Activated T-helper 17 cell treated with anti-CD3 and anti-CD28 coated beads, Interleukin-2, amount 50 U/mL, for 72 hours (primary cell): ENCODE measurements around the gene SREBF1. TPM values are rescaled to one million over a fixed set of nuclear protein-coding genes. Genes with fewer than 3 reads are reported as not detected.

ENCODE experiments used
- ATAC-seq: fragments of 150-1000 bp; cut with Tn5 transposase; replicated peaks from 2 replicates; pipeline ENCODE4 v1.10.0; 2021; ENCODE audit warnings: mild to moderate bottlenecking, moderate library complexity
- H3K27ac Mint-ChIP-seq: one replicate; pipeline ENCODE4 v1.8.0; 2022; ENCODE audit warnings: mixed read lengths
- H3K27me3 Mint-ChIP-seq: one replicate; pipeline ENCODE4 v1.8.0; 2022; ENCODE audit warnings: mixed read lengths
- H3K36me3 Mint-ChIP-seq: one replicate; pipeline ENCODE4 v1.8.0; 2022; ENCODE audit warnings: low read depth, mild to moderate bottlenecking, mixed read lengths
- H3K4me1 Mint-ChIP-seq: one replicate; pipeline ENCODE4 v1.8.0; 2022; ENCODE audit warnings: mixed read lengths
- H3K4me3 Mint-ChIP-seq: one replicate; pipeline ENCODE4 v1.8.0; 2022; ENCODE audit warnings: mild to moderate bottlenecking, mixed read lengths
- H3K9me3 Mint-ChIP-seq: one replicate; pipeline ENCODE4 v1.8.0; 2022; ENCODE audit warnings: mixed read lengths
- total RNA-seq, 2 donors: library from RNA; stranded (reverse); gene quantifications; one replicate each; pipeline ENCODE4 v1.2.3, GENCODE V29; 2022

Gene SREBF1
- total RNA-seq, 2 donors from 2014 or later, result 65.5 to 74.1 TPM

DNA sequence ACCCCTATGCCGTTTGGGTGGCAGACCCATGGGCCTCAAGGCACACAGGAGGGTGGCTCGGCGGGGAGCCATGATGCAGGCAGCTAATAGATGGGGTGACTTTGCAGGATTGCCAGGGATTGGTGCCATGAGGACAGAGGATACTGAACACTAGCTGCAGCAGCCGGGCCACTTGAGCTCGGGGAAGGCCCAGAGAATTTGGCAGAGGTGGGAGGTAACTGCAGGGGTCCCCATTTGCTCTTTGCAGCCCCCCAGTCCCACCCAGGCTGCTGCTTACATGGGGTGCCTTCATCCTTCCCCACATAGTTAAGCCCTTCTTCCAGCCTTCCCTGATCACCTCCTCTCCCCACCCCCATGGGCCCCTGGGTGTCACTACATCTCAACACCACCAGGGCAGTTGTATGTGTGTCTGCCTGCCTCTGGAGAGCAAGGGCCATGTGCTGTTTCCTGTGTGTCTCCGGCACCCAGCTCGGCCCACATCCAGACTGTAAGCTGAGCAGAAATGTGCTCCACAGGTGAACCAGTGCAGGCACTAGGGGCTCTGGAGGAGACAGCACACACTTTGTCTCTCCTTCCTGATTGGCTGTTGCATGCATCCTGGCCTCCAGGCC lies 52.0 kb downstream of the SREBF1 start:
- no peaks in the 10 kb centered on the region for H3K4me1 Mint-ChIP-seq
- H3K4me3 Mint-ChIP-seq, result no peak overlapping the region
- no peak overlapping the region for H3K27ac Mint-ChIP-seq
- H3K36me3 Mint-ChIP-seq, result no peaks in the 10 kb centered on the region
- no peaks in the 10 kb centered on the region for H3K27me3 Mint-ChIP-seq
- no peaks in the 10 kb centered on the region for H3K9me3 Mint-ChIP-seq
- no peak for ATAC-seq

DNA sequence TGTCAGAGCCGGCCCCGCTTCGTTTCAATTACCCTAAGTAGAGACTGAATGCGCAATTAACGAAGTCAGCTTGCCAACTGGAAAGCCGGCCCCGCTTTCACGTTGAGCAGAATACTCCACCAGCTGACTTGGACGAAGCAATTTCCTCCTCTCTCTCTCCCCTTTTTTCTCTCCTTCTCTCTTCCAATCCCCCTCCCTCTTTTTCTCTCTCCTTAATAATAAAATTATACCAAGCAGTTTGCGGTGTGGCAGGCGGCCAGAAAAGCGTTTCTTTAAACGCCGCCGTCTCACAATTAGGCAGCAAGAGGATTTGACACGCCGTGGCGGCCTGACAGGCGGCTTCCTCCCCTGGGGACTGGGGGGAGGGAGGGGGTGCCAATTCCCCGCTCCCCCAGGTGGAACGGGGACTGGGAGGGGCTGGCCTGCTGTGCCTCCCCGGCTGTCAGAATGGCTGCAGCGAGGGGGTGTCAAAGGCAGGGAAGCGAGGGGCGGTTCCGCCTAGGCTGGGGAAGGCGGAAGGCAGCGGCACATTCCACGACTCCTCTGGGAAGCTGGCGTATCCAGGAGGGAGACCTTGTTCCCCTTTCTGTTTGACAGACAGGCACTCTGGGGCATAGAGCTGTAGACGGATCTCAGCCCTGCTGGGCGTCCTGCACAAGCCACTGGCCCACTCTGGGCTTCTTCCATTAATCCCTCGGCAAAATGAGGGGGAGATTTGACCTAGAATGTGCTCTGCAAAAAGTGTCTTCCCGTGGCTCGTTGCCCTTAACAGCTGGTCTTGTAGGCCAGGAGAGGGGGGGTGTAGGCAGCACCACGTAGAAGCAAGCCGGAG lies 52.7 kb downstream of the SREBF1 start:
- H3K27me3 Mint-ChIP-seq, result no peaks in the 10 kb centered on the region

DNA sequence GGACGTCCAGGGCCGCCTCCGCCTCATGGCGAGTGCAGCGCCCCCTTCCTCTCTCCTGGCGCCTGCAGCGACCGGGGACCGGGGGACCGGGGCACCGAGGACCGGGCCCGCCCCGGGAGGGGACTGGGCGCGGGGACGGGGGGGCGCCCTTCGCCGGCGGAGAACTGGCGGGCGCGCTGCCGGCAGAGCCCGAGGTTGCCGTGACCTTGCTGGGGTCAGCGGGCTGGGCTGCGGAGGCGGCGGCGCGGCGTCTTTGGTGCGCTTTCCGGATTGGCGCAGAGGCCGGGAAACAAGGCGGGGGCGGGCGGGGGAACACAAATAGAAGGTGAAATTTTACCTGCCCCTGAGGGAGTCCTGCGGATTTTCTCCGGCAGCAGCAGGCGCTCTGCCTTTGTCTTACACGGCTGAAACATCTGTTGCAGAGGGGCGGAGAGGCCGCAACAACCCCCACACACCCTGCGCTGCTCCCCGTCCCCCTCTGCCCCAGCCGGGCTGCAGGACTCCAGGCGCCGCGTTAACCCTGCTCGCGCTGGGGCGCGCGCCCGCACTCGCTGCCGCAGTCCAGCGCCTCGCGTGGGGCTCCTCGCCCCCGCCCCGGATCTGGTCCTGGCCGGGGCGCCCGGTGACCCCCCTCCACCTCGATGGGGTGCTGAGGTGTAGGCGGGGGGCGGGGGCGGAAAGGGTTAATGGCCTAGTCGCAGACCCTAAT lies 53.5 kb downstream of the SREBF1 start:
- Mint-ChIP-seq H3K36me3 (no peaks in the 10 kb centered on the region), H3K27me3 (no peaks in the 10 kb centered on the region), H3K4me1 (no peaks in the 10 kb centered on the region), H3K27ac (no peak overlapping the region), H3K4me3 (peak overlapping the region; percentile 58), H3K9me3 (no peaks in the 10 kb centered on the region)
- ATAC-seq, result peak; percentile 64

More for the DNA sequence above, 52.7 kb downstream of the SREBF1 start:
- no peaks in the 10 kb centered on the region for H3K9me3 Mint-ChIP-seq
- no peak for ATAC-seq
- no peaks in the 10 kb centered on the region for H3K36me3 Mint-ChIP-seq
- peak overlapping the region; percentile 58 for H3K4me3 Mint-ChIP-seq
- H3K4me1 Mint-ChIP-seq, result no peaks in the 10 kb centered on the region
- H3K27ac Mint-ChIP-seq, result no peak overlapping the region

DNA sequence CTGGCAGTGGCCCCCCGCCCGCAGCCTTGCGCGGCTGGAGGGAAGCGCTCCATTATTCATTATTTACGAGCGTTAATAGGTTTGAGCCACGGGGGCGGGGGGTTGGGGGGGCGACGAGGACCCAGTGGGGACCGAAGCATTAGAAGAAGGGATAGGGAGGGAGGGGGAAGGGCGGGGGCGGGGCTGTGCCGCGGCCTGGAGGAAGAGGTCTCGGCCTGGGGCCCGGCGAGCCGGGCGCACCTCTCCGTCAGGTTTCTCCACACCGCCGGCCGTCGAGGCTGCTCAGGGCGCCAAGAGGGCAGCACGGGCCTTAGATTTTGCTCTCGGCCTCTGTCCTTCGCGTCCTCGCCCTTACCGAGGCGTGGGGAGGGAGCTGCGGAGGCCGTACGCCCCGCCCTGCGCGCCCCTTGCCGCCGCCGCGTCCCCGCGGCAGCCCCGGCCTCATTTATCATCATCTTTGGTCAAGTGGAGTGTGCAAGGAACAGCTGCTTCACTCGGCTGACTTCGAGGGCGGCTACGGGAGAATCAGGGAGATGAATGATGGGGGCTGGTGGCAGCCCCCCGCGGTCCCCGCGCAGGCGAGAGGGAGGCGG lies 54.2 kb downstream of the SREBF1 start:
- ATAC-seq, result peak; percentile 23
- H3K36me3 Mint-ChIP-seq, result no peaks in the 10 kb centered on the region
- no peaks in the 10 kb centered on the region for H3K27me3 Mint-ChIP-seq
- H3K27ac Mint-ChIP-seq, result no peak overlapping the region
- H3K4me1 Mint-ChIP-seq, result no peaks in the 10 kb centered on the region
- H3K4me3 Mint-ChIP-seq, result peak overlapping the region; percentile 58
- no peaks in the 10 kb centered on the region for H3K9me3 Mint-ChIP-seq

DNA sequence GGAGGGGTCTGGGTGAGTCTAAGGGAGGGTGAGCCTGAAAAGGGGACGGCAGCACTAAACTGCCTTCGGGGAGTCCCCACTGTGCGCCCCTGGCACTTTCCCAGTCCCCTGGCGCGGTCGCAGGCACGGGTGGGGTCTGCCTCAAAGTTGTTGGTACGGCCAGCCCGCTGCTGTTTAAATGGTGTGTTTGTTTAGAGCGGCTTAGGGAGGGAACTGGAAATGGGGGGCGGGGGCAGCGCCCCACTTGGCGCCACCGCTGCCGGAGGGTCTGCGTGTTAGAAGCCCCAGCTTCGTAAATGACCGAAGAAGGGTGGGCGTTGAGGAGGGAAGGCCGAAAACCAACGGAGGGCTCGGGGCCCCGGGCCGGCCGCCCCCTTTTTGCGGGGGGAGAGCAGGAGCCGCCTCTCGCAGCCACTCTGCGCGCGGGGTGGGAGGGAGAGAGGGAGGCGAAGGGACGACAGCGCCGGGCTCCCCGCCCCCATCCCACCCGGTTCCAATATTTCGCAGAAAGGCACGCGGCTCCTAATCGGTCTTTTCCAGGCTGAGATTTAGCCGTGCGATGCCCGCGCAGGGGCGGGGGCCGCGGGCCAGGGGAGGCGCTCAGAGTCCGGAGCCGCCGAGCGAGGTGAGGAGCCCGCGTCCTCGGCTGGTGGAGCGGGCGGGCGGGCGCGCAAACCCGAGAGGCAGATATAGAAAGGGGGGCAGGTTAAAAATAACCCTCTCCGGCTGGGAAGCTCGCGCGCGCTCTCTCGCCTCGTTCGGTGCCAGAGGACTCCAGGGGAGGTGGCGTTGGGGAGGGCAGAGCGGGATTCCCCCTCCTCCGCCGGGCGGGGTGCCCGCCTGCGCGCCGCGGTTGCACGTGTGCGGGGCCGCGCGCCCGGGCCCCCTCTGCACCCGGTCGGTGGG lies 54.9 kb downstream of the SREBF1 start:
- Mint-ChIP-seq H3K27ac (no peak overlapping the region), H3K36me3 (no peaks in the 10 kb centered on the region), H3K4me3 (peak overlapping the region; percentile 22), H3K27me3 (no peaks in the 10 kb centered on the region), H3K4me1 (no peaks in the 10 kb centered on the region), H3K9me3 (no peaks in the 10 kb centered on the region)
- ATAC-seq, result peak; percentile 17

DNA sequence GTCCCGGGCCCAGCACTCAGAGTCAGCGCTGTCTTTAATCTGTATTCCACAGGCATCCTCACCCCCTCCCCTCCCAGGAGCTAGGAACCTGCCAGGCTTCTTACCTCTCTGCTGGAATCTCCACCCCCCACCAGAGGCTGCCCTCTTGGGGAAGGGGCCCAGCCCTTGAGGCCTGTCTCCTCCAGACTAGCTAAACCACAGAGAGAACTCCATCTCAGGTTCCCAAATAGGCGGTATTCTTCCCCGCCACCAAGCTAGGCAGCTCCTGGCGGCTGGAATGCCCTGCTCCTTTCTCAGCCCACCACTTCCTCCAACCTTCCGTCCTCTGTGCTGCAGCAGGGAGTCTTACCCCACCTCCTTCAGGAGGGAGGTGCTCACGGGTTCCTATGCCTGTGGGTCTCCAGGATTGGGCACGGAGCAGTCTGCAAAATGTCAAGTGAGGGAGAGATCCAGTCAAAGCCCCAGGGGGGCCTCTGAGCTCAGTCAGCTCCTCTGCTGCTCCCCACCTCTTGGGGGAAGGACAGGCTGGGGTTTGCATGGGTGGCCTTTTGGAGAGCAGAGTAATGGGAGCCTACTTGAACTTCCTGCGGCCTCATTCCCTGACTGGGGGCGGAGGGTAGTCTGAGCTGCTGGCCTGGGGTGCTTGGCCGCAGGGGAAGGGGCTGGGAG lies 55.7 kb downstream of the SREBF1 start:
- no peak for ATAC-seq
- Mint-ChIP-seq H3K4me1 (no peaks in the 10 kb centered on the region), H3K27me3 (no peaks in the 10 kb centered on the region), H3K9me3 (no peaks in the 10 kb centered on the region), H3K27ac (no peak overlapping the region), H3K36me3 (no peaks in the 10 kb centered on the region), H3K4me3 (peak overlapping the region; percentile 22)

DNA sequence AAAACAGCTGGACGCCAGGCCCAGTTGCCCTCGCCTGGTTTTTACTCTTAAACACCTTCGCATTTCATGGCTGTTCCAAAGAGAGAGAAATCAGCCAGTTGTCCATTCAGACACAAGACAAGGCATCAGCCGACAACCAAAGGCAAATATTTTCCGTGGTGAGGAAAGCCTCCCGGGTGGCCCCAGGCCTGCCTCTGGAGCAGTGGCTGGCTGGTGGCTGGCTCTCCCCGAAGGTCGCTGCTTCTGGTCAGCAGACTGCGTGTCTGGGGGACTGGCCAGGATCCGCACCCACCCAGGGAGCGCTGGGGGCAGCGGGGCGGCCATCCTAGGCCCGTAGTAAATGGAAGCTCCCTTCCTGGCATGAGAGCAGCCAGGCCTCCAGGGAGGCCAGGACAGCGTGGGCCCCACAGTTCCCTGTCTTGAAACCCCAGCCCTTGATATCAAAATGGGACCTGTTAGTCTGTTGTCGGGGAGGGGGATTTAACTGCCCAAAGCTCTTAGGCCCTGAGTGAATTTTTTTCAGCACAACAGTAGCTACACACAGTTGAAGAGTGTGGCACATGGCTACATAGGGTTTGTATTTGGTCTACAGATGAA lies 57.7 kb downstream of the SREBF1 start:
- no peak overlapping the region for H3K4me3 Mint-ChIP-seq
- no peaks in the 10 kb centered on the region for H3K4me1 Mint-ChIP-seq
- no peaks in the 10 kb centered on the region for H3K9me3 Mint-ChIP-seq
- no peak overlapping the region for H3K27ac Mint-ChIP-seq
- no peaks in the 10 kb centered on the region for H3K27me3 Mint-ChIP-seq
- ATAC-seq, result no peak
- H3K36me3 Mint-ChIP-seq, result no peaks in the 10 kb centered on the region

DNA sequence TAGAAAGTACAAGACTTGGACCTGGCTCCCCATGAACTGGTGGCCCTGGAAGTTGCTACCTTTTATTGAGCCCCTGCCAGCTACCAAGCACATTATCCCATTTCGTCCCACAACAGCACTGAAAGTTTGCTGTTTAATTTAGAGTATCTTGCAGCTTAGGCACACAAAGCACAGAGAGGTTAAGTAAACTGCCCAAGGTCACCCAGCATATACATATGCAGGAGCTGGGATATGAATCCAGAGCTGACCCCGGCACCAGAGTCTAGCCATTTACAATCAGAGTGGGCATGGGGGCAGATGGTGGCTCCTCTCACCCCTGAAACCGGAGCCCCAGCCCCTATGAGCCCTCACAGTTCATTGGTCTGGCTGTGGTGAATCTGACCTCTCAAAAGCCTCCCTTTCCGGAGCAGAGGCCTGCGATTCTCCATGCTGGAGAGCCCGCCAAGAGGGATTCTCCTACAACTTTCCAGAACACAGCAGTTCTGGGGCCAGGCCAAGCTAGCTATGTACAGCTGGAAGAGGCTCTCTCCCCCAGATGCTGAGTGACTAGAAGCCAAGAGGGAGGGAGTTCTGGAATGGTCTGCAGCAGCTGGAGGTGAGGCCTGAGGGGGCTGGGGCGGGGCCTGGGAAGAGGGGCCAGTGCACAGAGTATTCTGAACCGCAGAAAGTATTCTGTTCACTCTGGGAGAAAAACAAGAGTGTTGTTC lies 58.3 kb downstream of the SREBF1 start:
- no peaks in the 10 kb centered on the region for H3K27me3 Mint-ChIP-seq
- no peaks in the 10 kb centered on the region for H3K36me3 Mint-ChIP-seq
- no peak for ATAC-seq
- no peaks in the 10 kb centered on the region for H3K9me3 Mint-ChIP-seq
- no peaks in the 10 kb centered on the region for H3K4me1 Mint-ChIP-seq
- no peak overlapping the region for H3K27ac Mint-ChIP-seq
- no peak overlapping the region for H3K4me3 Mint-ChIP-seq

DNA sequence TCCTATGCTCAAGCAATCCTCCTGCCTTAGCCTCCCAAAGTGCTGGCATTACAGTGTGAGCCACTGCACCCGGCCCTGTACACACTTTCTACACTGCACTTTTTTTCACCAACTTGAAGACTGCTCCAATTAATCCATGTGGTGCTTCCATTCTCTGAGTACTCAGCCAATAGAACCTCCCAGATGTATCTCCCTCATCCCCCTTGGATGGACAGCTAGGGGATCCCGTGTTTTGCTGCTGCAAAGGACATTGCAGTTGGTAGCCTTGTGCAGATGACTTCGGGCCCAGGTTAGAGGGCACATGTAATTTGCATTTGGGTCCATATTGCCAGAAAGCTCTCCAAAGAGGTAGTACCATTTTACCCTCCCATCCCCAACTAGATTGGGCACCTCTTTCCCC lies 59.9 kb downstream of the SREBF1 start:
- Mint-ChIP-seq H3K4me1 (peaks cover 7% of the 10 kb centered on the region), H3K4me3 (no peak overlapping the region), H3K27ac (no peak overlapping the region), H3K9me3 (no peaks in the 10 kb centered on the region), H3K36me3 (no peaks in the 10 kb centered on the region), H3K27me3 (no peaks in the 10 kb centered on the region)
- no peak for ATAC-seq

DNA sequence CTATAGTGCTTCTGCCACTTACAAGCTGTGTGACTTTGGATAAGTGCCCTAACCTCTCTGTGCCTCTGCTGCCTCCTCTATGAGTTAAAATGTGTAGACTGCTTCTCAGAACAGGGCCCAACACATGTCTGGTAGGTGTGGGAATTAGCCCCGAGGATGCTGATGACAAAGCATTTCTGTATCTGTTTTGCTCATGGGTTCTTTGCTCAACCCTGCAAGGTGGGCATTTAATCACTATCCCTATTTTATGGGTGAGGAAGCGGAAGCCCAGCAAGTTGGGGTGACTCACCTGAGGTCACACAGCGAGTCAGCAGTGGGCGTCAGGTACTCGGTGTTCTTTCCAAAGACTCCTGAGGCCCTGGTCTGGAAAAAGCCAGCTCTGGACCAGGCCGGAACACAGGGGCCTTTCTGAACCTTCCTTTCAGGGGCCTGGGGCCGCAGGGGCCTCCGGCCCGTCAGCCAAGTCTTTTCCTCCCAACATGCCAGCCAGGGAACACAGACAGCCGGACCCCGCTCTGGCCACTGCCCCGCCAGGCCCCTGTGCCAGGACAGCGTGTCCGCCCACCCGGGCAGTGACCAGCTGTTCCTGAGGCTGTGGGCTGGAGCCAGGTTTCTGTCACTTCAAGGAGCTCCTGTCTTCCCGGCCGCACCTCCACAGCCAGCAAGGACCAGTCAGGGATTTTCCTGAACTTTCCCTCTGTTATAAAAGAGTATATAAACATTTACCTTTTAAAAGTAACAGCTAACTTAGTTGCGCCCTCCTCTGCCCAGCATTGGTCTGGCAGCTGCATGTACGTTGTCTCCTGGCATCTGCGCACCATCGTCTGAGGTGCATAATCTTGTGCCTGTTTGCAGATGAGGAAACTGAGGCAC lies 62.5 kb downstream of the SREBF1 start:
- peak; percentile 70 for ATAC-seq
- H3K4me1 Mint-ChIP-seq, result peaks cover 7% of the 10 kb centered on the region
- H3K9me3 Mint-ChIP-seq, result no peaks in the 10 kb centered on the region
- no peak overlapping the region for H3K27ac Mint-ChIP-seq
- no peaks in the 10 kb centered on the region for H3K27me3 Mint-ChIP-seq
- no peak overlapping the region for H3K4me3 Mint-ChIP-seq
- no peaks in the 10 kb centered on the region for H3K36me3 Mint-ChIP-seq

DNA sequence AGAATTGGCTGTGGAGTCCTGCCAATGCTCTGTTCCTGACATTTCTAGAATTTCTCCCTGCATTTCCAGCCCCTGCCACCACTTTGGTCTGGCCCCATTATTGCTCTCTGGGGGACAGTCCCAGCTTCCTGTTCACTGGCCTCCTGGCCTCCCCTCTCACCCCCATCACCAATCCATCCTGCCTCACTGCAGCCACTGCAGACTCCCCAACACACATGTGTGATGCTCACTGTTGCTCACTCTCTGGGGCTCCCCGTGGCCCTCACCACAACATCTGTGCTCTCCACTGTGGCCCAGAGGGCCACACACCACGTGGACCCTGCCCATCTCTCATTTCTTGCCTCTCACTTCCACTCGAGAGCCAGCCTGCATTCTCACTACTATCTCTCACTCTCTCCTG lies 64.6 kb downstream of the SREBF1 start:
- H3K4me1 Mint-ChIP-seq, result peaks cover 7% of the 10 kb centered on the region
- ATAC-seq, result no peak
- H3K9me3 Mint-ChIP-seq, result no peaks in the 10 kb centered on the region
- H3K27me3 Mint-ChIP-seq, result no peaks in the 10 kb centered on the region
- no peaks in the 10 kb centered on the region for H3K36me3 Mint-ChIP-seq
- H3K27ac Mint-ChIP-seq, result peak overlapping the region; percentile 3
- H3K4me3 Mint-ChIP-seq, result no peak overlapping the region
